AG09319 (cell line): Measurements from ENCODE around the gene KDM1A.

Source experiments
- DNase-seq: peaks from one replicate; pipeline ENCODE4 v3.0.0-alpha.2; 2010; ENCODE audit warnings: low read depth; ENCODE audit errors: extremely low read depth
- TF ChIP-seq, protein P1 (sequence below): IDR thresholded peaks from 2 replicates; pipeline ENCODE4 v1.5.1; 2011; ENCODE audit warnings: low read depth, mild to moderate bottlenecking, inconsistent platforms, low read length, moderate library complexity

Gene KDM1A

DNA sequence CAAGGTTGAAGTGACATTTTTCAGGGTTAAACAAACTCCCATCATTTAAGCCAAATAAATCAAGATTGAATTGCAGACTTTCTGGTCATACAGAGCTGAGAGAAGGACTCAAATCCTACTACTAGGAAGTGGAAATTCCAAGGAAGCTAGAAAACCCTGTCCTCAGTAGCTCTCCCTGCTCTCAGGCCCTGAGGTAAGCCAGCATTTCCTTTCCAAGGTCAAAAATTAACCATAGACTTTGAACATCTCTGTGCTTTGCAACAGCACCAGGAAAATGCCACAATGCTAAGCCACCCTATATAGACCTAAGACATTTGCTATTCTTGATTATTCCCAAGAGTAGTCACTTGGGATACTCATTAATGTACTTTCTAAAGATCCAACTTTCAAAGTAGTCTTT, 104.3 kb downstream of the KDM1A start:
- DNase-seq, result no peak
- TF ChIP-seq, protein P1, sequence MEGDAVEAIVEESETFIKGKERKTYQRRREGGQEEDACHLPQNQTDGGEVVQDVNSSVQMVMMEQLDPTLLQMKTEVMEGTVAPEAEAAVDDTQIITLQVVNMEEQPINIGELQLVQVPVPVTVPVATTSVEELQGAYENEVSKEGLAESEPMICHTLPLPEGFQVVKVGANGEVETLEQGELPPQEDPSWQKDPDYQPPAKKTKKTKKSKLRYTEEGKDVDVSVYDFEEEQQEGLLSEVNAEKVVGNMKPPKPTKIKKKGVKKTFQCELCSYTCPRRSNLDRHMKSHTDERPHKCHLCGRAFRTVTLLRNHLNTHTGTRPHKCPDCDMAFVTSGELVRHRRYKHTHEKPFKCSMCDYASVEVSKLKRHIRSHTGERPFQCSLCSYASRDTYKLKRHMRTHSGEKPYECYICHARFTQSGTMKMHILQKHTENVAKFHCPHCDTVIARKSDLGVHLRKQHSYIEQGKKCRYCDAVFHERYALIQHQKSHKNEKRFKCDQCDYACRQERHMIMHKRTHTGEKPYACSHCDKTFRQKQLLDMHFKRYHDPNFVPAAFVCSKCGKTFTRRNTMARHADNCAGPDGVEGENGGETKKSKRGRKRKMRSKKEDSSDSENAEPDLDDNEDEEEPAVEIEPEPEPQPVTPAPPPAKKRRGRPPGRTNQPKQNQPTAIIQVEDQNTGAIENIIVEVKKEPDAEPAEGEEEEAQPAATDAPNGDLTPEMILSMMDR, result no peak

DNA sequence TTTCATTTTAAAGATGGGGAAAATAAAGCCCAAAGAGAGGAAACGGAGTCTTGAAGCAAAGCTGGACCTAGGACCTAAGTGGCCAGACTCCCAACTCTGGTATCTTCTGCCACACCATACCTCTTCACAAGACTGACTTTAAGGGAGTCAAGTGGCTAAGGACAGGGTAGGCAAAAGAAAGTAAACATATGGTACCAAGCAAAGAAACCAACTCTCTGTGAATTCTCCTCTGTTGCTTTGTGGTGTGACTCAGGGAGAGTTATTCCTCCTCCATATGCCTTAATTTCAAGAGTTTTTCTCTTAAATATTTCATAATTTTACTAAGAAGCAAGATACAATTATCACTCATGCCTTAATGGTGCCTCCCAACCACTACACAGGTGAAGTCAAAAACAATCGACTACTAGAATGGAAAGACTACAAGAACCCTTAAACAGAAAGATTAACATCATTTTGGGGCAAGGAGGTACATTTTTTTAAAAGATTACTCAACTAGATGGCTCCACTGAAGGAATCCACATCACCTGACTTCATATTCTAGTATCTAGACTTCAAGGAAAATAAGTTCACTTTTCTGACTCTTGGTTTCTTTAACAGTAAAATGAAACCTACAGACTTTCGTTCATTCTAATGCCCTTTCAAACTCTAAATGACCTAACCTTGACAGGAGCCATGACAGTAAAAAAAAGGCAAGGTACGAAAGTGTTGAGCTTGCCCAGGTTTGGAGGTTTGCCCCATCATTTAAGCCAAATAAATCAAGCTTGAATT, 105.2 kb downstream of the KDM1A start:
- no peak for DNase-seq
- TF ChIP-seq, protein P1, result no peak

DNA sequence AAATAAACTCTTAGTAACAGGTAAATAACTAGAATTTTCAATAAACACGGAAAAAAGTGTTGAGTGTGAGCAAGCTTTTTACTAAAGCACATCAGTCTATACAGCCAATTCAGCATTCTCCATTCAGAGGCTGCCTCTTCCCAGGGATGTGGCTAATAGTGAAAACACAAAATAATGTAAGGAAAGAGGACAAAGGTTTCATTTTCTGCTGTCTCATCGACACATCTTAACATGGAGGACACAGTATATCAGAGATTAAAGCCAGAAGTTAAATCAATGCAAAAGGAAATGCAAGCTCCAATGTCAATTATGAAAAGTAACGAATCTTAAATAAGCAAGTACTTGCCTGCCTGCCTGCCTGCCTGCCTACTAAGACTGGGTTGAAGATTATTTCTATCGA, 106.2 kb downstream of the KDM1A start:
- DNase-seq, result no peak
- TF ChIP-seq, protein P1, result no peak

DNA sequence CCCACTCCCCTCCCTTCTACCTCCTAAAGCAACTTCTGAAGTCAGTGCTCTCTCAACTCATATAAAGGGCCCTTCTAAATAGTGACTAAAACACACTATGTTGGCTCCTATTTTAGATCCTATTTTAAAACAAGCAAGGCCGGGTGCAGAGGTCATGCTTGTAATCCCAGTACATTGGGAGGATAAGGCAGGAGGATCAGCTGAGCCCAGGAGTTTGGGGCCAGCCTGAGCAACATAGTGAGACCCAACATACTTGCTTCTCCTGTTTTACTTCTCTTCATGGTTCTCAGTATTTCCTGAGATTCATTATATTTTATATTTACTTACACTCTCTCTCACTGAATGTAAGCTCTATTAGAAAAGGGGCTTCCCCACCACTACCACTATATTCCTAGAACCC, 106.9 kb downstream of the KDM1A start:
- DNase-seq, result no peak
- TF ChIP-seq, protein P1, result no peak

DNA sequence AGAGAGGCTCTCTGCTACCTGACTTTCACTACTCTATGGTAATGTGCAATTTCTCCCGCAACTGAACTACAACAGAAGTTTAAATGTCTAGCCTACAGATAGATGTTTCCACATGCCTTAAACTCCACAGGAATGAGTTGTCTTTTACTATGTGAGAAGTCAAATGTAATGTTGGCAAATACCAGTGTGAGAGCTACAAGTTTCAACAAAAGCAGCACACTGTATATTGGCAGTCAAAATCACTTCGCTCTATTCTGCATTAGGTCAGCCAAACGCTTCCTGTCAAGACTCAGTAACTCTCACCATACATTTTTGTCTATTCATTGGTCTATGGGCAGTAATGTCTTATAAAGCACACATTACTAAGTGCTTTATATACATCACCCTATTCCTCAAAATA, 107.5 kb downstream of the KDM1A start:
- TF ChIP-seq, protein P1, result no peak
- DNase-seq, result no peak

DNA sequence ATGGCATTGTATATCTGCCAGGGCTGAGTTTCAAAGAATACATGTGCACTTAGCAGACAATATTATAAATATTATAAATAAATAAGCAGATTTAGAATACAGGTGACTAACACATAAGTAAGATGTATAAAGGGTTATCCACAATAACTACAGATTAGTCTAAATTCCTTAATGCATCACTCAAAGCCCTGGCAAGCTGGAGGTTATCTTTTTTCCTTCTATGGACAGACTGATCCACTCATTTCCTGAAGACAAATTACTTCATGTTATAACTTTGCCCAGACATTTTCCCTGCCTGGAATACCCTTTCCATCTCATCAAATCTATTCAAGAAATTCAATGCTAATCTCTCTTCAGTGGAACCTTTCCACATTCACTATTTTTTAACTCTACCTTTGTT, 110.6 kb downstream of the KDM1A start:
- TF ChIP-seq, protein P1, result no peak
- DNase-seq, result no peak

DNA sequence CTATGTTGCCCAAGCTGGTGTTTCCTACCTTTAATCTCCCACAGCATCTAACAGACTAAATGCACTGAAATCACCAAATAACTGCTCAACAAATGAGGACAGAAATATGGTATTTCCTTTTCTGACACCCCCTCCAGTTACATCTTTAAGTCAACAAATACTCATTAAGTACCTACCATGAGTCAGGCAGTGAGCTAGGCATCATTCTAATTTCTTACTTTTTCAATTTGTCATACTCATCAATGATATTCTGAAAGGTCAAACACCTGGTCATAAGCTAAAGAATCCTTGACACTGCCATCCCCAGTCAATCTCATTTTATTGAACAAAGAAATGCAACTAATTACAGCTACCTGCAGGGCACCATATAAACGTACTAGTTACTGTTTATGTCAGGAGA, 112.8 kb downstream of the KDM1A start:
- DNase-seq, result no peak

More for the DNA sequence above, 112.8 kb downstream of the KDM1A start:
- TF ChIP-seq, protein P1, result no peak
